Measurements from ENCODE around the gene TC2N.

Gene TC2N

GRCh38 chr14:91904956-91905645 is 37.8 kb upstream of the TC2N start:
- POLR2A ChIA-PET: no interaction called here
- no peak for TF ChIP-seq SUZ12 (IDR thresholded peaks at IDR 0.05)
- TF ChIP-seq TARDBP (IDR thresholded peaks at IDR 0.05): no peak
- TF ChIP-seq HDGF (IDR thresholded peaks at IDR 0.05; ENCODE audit: borderline replicate concordance): no peak
- TF ChIP-seq ELF4 (IDR thresholded peaks at IDR 0.05): no peak
- no peak for TF ChIP-seq CTBP1 (IDR thresholded peaks at IDR 0.05; ENCODE audit: borderline replicate concordance)
- no peak for TF ChIP-seq FOXK2 (IDR thresholded peaks at IDR 0.05)
- no peak for TF ChIP-seq NFRKB (IDR thresholded peaks at IDR 0.05)
- no peak for TF ChIP-seq ARNT (IDR thresholded peaks at IDR 0.05)
- TF ChIP-seq ZNF384 (IDR thresholded peaks at IDR 0.05): no peak
- TF ChIP-seq LEF1 (IDR thresholded peaks at IDR 0.05; ENCODE audit: borderline replicate concordance): no peak
- TF ChIP-seq, protein P1, sequence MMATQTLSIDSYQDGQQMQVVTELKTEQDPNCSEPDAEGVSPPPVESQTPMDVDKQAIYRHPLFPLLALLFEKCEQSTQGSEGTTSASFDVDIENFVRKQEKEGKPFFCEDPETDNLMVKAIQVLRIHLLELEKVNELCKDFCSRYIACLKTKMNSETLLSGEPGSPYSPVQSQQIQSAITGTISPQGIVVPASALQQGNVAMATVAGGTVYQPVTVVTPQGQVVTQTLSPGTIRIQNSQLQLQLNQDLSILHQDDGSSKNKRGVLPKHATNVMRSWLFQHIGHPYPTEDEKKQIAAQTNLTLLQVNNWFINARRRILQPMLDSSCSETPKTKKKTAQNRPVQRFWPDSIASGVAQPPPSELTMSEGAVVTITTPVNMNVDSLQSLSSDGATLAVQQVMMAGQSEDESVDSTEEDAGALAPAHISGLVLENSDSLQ (IDR thresholded peaks at IDR 0.05): no peak
- no peak for TF ChIP-seq FOXM1 (IDR thresholded peaks at IDR 0.05; ENCODE audit: borderline replicate concordance)
- no peak for TF ChIP-seq L3MBTL2 (conservative IDR thresholded peaks at IDR 0.05)
- no peak for TF ChIP-seq SP1 (IDR thresholded peaks at IDR 0.05)
- TF ChIP-seq BHLHE40 (IDR thresholded peaks at IDR 0.05; ENCODE audit: borderline replicate concordance): no peak
- no peak for TF ChIP-seq FOXA1 (IDR thresholded peaks at IDR 0.05)
- CTCF ChIA-PET: interaction anchor here (0.6 to 0.8 kb wide), 2 partner anchors 12 to 293 kb away, joined by 3 read pairs; no protein-coding TSS in a partner anchor
- no peak for DNase-seq (ENCODE audit: extremely low spot score)

DNA sequence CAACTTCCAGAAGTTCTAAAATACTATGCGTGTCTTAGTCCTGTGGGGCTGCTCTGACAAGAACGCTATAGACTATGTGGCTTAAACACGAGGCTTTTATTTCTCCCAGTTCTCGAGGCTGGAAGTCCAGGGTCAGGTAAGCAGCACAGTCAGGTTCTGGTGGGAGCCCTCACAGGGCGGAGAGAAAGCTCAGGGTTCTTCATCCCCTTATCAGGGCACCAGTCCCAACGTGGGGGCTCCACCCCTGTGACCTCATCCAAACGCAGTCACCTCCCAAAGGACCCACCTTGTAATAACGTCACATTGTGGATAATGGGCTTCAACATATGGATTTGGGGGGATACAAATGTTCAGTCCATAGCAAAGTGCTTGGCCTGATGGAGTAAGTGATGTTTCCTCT is 37.1 kb upstream of the TC2N start:
- TF ChIP-seq LEF1 (IDR thresholded peaks at IDR 0.05; ENCODE audit: borderline replicate concordance) (no peak), FOXM1 (IDR thresholded peaks at IDR 0.05; ENCODE audit: borderline replicate concordance) (no peak)
- POLR2A ChIA-PET: no interaction called here
- CTCF ChIA-PET: no interaction called here

DNA sequence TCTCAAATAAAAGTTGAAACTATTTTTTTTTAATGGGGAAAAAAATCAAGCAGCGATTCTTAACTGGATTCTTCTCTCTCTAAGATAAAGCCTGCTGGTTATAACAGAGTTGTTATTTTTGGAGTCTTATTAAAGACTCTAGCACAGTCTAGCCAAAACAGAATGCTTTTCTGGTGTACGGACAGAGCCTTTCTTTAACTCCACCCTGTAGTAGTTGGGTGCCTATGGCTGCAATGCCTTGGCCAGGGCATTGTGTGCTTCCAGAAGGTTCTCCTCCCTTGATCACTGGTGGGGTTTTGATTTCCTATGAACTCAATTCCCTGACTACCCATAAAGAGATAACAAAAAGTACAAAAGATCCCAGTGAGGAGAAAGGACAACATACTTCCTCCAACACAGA is 35.7 kb upstream of the TC2N start:
- POLR2A ChIA-PET: no interaction called here
- CTCF ChIA-PET: no interaction called here
- no peak for DNase-seq (ENCODE audit: extremely low spot score)
- no peak for TF ChIP-seq SUZ12 (IDR thresholded peaks at IDR 0.05)
- TF ChIP-seq TARDBP (IDR thresholded peaks at IDR 0.05): no peak
- no peak for TF ChIP-seq SP1 (IDR thresholded peaks at IDR 0.05)
- TF ChIP-seq HDGF (IDR thresholded peaks at IDR 0.05; ENCODE audit: borderline replicate concordance): no peak
- TF ChIP-seq, protein P1 (IDR thresholded peaks at IDR 0.05): no peak

More for the DNA sequence above, 37.1 kb upstream of the TC2N start:
- DNase-seq (ENCODE audit: extremely low spot score): no peak

DNA sequence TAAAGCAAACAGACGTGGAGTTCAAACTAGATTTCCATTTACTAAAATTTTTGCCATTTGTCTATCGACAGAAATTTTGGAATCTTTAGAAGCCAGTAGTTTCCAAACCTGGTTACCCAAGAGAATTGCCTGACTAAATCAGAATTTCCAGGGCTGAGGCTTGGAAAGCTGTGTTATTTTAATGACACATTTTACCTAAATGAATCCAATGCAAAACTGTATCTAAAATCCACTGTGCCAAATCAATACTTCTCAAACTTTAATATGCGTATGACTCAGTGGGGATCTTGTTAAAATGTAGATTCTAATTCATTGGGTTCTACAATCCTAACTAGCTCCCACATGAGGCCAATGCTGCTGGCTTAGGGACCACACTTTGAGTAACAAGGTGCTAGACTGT is 35.0 kb upstream of the TC2N start:
- CTCF ChIA-PET: no interaction called here
- TF ChIP-seq, protein P1 (IDR thresholded peaks at IDR 0.05): no peak
- TF ChIP-seq L3MBTL2 (conservative IDR thresholded peaks at IDR 0.05): no peak
- no peak for TF ChIP-seq CTBP1 (IDR thresholded peaks at IDR 0.05; ENCODE audit: borderline replicate concordance)
- TF ChIP-seq FOXK2 (IDR thresholded peaks at IDR 0.05): no peak
- no peak for TF ChIP-seq HDGF (IDR thresholded peaks at IDR 0.05; ENCODE audit: borderline replicate concordance)
- no peak for TF ChIP-seq LEF1 (IDR thresholded peaks at IDR 0.05; ENCODE audit: borderline replicate concordance)
- TF ChIP-seq FOXA1 (IDR thresholded peaks at IDR 0.05): no peak
- TF ChIP-seq NFRKB (IDR thresholded peaks at IDR 0.05): no peak
- TF ChIP-seq SP1 (IDR thresholded peaks at IDR 0.05): no peak
- no peak for TF ChIP-seq FOXM1 (IDR thresholded peaks at IDR 0.05; ENCODE audit: borderline replicate concordance)
- TF ChIP-seq ELF4 (IDR thresholded peaks at IDR 0.05): no peak
- DNase-seq (ENCODE audit: extremely low spot score): no peak
- POLR2A ChIA-PET: no interaction called here

- no peak for TF ChIP-seq FOXM1 (IDR thresholded peaks at IDR 0.05; ENCODE audit: borderline replicate concordance)
- no peak for TF ChIP-seq L3MBTL2 (conservative IDR thresholded peaks at IDR 0.05)
- TF ChIP-seq CTBP1 (IDR thresholded peaks at IDR 0.05; ENCODE audit: borderline replicate concordance): no peak
- no peak for DNase-seq (ENCODE audit: extremely low spot score)
- ChIA-PET CTCF (interaction anchor here (0.9 kb wide), 1 partner anchor 10 kb away, joined by 3 read pairs; no protein-coding TSS in a partner anchor), POLR2A (no interaction called here)
Observed at GRCh38 chr14:91901449-91902226, 34.3 kb upstream of the TC2N start.

DNA sequence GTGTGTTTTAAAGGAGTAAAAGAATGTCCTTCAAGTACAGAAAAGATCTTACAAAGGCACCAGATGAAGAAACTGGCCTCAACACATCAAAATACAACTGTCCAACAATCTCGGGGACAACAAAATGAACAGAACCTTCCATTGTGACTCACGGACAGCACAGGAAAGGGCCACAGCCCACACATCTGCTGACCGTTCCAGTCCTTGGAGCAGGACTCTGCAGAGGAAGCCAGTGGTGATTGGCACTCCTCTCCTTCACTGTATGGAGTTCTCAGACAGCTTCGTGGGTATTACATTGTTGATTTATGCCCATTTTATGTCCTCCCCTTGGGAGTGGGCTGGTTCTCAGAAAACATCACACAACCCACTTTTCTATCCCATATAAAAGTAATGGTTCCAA is 32.5 kb upstream of the TC2N start:
- ChIA-PET POLR2A (no interaction called here), CTCF (interaction anchor here (0.8 to 1.4 kb wide), 2 partner anchors 12 to 47 kb away, joined by 4 read pairs; no protein-coding TSS in a partner anchor)
- DNase-seq (ENCODE audit: extremely low spot score): no peak
- no peak for TF ChIP-seq L3MBTL2 (conservative IDR thresholded peaks at IDR 0.05)
- TF ChIP-seq CTBP1 (IDR thresholded peaks at IDR 0.05; ENCODE audit: borderline replicate concordance): no peak
- TF ChIP-seq SP1 (IDR thresholded peaks at IDR 0.05): no peak
- no peak for TF ChIP-seq ZNF384 (IDR thresholded peaks at IDR 0.05)
- no peak for TF ChIP-seq SUZ12 (IDR thresholded peaks at IDR 0.05)
- no peak for TF ChIP-seq TARDBP (IDR thresholded peaks at IDR 0.05)
- TF ChIP-seq FOXK2 (IDR thresholded peaks at IDR 0.05): no peak
- no peak for TF ChIP-seq HDGF (IDR thresholded peaks at IDR 0.05; ENCODE audit: borderline replicate concordance)
- no peak for TF ChIP-seq FOXA1 (IDR thresholded peaks at IDR 0.05)
- TF ChIP-seq ELF4 (IDR thresholded peaks at IDR 0.05): no peak
- TF ChIP-seq LEF1 (IDR thresholded peaks at IDR 0.05; ENCODE audit: borderline replicate concordance): no peak
- TF ChIP-seq, protein P1 (IDR thresholded peaks at IDR 0.05): no peak
- TF ChIP-seq FOXM1 (IDR thresholded peaks at IDR 0.05; ENCODE audit: borderline replicate concordance): no peak
- no peak for TF ChIP-seq NFRKB (IDR thresholded peaks at IDR 0.05)
- no peak for TF ChIP-seq BHLHE40 (IDR thresholded peaks at IDR 0.05; ENCODE audit: borderline replicate concordance)
- TF ChIP-seq ARNT (IDR thresholded peaks at IDR 0.05): no peak
